ENCODE data around the gene AGFG1. TPM values are rescaled to one million over a fixed set of nuclear protein-coding genes. Genes with fewer than 3 reads are reported as not detected.

Gene AGFG1
- total RNA-seq, 1 experiment from 2014 or later, result 72.5 TPM

DNA sequence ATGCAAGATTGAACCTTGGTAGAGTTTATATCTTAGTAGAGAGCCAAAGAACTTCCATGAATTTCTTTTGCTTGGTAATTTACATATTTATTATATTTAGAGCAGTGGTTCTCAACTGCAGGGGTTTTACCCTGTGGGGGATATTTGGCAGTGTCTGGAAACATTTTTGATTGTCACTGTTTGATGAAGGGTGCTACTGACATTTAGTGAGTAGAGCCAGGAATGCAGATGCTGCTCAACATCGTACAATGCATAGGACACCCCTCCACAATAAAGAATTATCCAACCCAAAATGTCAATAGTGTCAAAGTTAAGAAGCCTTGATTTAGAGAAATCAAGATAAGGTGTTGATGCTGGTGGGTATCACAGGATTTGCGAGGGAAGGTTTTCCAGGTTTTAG, 14.7 kb downstream of the AGFG1 start:
- Histone ChIP-seq H3K4me2 (ENCODE audit: low read length) (no peak overlapping the region), H3K9me2 (ENCODE audit: insufficient read depth) (no peaks in the 10 kb centered on the region), H2AFZ (ENCODE audit: low read depth, low read length, poor library complexity, severe bottlenecking) (no peak overlapping the region), H3K27me3 (ENCODE audit: insufficient read depth, low read length) (no peaks in the 10 kb centered on the region), H3K4me1 (ENCODE audit: control insufficient read depth in 1 of 2, insufficient read depth in 2 of 2, low read length in 2 of 2) (no peaks in the 10 kb centered on the region), H3K27ac (ENCODE audit: low read depth, low read length) (no peak overlapping the region), H3K4me3 (replicated peaks in 1 of 2; ENCODE audit: low read depth in 1 of 2, low read length in 2 of 2) (no peak overlapping the region), H3K36me3 (ENCODE audit: control insufficient read depth in 1 of 2, insufficient read depth in 2 of 2, low read length in 2 of 2) (no peaks in the 10 kb centered on the region), H3K9me3 (ENCODE audit: control insufficient read depth in 1 of 2, insufficient read depth in 1 of 2, low read depth in 1 of 2, low read length in 2 of 2) (no peaks in the 10 kb centered on the region; a peak in 1 of 4 replicates), H4K20me1 (ENCODE audit: insufficient read depth) (peaks cover 13% of the 10 kb centered on the region; the same call in 1 of the 2 replicates), H3K79me2 (ENCODE audit: insufficient read depth, low read length) (peaks cover 99% of the 10 kb centered on the region), H3K9ac (ENCODE audit: low read length) (no peak overlapping the region)
- DNase-seq (ENCODE audit: low read depth, low spot score) (no peak), ATAC-seq (no peak)
- no TSS peak for BruUV-seq (replicated peaks)
- intact Hi-C loops (cut with micrococcal nuclease), result loop anchor here (10.0 kb wide), 1 partner anchor 398 kb away; no protein-coding TSS in a partner anchor
- POLR2A ChIA-PET, result no interaction called here
- CTCF ChIA-PET, result no interaction called here
- RAD21 ChIA-PET (ENCODE audit: low non-redundant PET in 1 of 2, low total read pairs in 2 of 2, uncharacterized antibody in 2 of 2, unreplicated experiment in 2 of 2), result no interaction called here
- TF ChIP-seq CBX3 (IDR thresholded peaks at IDR 0.05; ENCODE audit: low read depth), result no peak
- no peak for TF ChIP-seq FOSL1 (IDR thresholded peaks at IDR 0.05; ENCODE audit: low read depth)
- no peak for TF ChIP-seq JUND (IDR thresholded peaks at IDR 0.05)
- TF ChIP-seq TCF7L2 (IDR thresholded peaks at IDR 0.05; ENCODE audit: borderline replicate concordance, extremely low read depth, insufficient read depth, insufficient read length), result no peak
- TF ChIP-seq CTCF (IDR thresholded peaks at IDR 0.05 in 2 of 3, conservative IDR thresholded peaks at IDR 0.05 in 1 of 3; ENCODE audit: borderline replicate concordance in 1 of 3, insufficient read depth in 1 of 3, low read depth in 2 of 3, low read length in 2 of 3), result no peak
- no peak for TF ChIP-seq EZH2 (IDR thresholded peaks at IDR 0.05)
- no peak for TF ChIP-seq ZNF274 (IDR thresholded peaks at IDR 0.05; ENCODE audit: low read depth, low read length)

DNA sequence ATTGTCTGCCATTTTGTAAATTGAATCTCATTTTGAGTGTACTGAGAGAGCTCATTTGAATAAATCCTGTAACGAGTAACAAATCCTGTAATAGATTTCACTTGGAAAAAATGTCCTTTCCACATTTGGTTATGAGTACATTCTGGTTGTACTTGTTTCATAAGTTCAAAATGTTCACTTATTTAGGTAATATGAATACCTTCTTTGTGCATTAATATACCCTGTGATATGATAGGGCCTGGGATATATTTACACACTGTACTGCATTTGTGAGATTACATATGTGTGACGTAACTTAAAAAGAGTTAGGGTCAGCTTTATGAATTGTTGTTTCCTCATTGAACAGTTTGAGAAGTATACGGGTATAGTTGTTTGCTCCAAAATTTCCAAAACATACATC, 16.1 kb downstream of the AGFG1 start:
- CTCF ChIA-PET, result no interaction called here
- ATAC-seq, result no peak

More for the DNA sequence above, 16.1 kb downstream of the AGFG1 start:
- H3K9me2 ChIP-seq (ENCODE audit: insufficient read depth), result no peaks in the 10 kb centered on the region
- TF ChIP-seq, protein P1, sequence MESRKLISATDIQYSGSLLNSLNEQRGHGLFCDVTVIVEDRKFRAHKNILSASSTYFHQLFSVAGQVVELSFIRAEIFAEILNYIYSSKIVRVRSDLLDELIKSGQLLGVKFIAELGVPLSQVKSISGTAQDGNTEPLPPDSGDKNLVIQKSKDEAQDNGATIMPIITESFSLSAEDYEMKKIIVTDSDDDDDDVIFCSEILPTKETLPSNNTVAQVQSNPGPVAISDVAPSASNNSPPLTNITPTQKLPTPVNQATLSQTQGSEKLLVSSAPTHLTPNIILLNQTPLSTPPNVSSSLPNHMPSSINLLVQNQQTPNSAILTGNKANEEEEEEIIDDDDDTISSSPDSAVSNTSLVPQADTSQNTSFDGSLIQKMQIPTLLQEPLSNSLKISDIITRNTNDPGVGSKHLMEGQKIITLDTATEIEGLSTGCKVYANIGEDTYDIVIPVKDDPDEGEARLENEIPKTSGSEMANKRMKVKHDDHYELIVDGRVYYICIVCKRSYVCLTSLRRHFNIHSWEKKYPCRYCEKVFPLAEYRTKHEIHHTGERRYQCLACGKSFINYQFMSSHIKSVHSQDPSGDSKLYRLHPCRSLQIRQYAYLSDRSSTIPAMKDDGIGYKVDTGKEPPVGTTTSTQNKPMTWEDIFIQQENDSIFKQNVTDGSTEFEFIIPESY (IDR thresholded peaks at IDR 0.05; ENCODE audit: extremely low read depth, insufficient replicate concordance, low read length), result no peak
- no peak for TF ChIP-seq REST (IDR thresholded peaks at IDR 0.05; ENCODE audit: low read depth)
- TF ChIP-seq EZH2 (IDR thresholded peaks at IDR 0.05), result no peak
- no peak for TF ChIP-seq SP1 (IDR thresholded peaks at IDR 0.05; ENCODE audit: low read depth)
- TF ChIP-seq SIN3A (IDR thresholded peaks at IDR 0.05; ENCODE audit: low read depth), result no peak
- no peak for TF ChIP-seq TCF7L2 (IDR thresholded peaks at IDR 0.05; ENCODE audit: borderline replicate concordance, extremely low read depth, insufficient read depth, insufficient read length)
- TF ChIP-seq CBX3 (IDR thresholded peaks at IDR 0.05; ENCODE audit: low read depth), result no peak
- no peak for TF ChIP-seq EGR1 (IDR thresholded peaks at IDR 0.05; ENCODE audit: low read depth)
- H3K9me3 ChIP-seq (ENCODE audit: control insufficient read depth in 1 of 2, insufficient read depth in 1 of 2, low read depth in 1 of 2, low read length in 2 of 2), result no peaks in the 10 kb centered on the region; a peak in 1 of 4 replicates
- H3K27me3 ChIP-seq (ENCODE audit: insufficient read depth, low read length), result no peaks in the 10 kb centered on the region
- no TSS peak for BruUV-seq (replicated peaks)
- H3K4me1 ChIP-seq (ENCODE audit: control insufficient read depth in 1 of 2, insufficient read depth in 2 of 2, low read length in 2 of 2), result no peaks in the 10 kb centered on the region
- intact Hi-C loops (cut with micrococcal nuclease), result loop anchor here (10.0 kb wide), 1 partner anchor 397 kb away; no protein-coding TSS in a partner anchor
- ChIA-PET RAD21 (ENCODE audit: low non-redundant PET in 1 of 2, low total read pairs in 2 of 2, uncharacterized antibody in 2 of 2, unreplicated experiment in 2 of 2) (no interaction called here), POLR2A (no interaction called here)
- no peak overlapping the region for H3K4me3 ChIP-seq (replicated peaks in 1 of 2; ENCODE audit: low read depth in 1 of 2, low read length in 2 of 2)
- H3K9ac ChIP-seq (ENCODE audit: low read length), result no peak overlapping the region
- no peak overlapping the region for H3K4me2 ChIP-seq (ENCODE audit: low read length)
- peaks cover 99% of the 10 kb centered on the region for H3K79me2 ChIP-seq (ENCODE audit: insufficient read depth, low read length)
- H4K20me1 ChIP-seq (ENCODE audit: insufficient read depth), result peaks cover 17% of the 10 kb centered on the region
- no peak overlapping the region for H3K27ac ChIP-seq (ENCODE audit: low read depth, low read length)
- no peak overlapping the region for H2AFZ ChIP-seq (ENCODE audit: low read depth, low read length, poor library complexity, severe bottlenecking)
- no peaks in the 10 kb centered on the region for H3K36me3 ChIP-seq (ENCODE audit: control insufficient read depth in 1 of 2, insufficient read depth in 2 of 2, low read length in 2 of 2)
- no peak for DNase-seq (ENCODE audit: low read depth, low spot score)

All from HCT116 (cell line).